ENCODE results near the gene KRTAP10-4. TPM values are rescaled to one million over a fixed set of nuclear protein-coding genes. Genes with fewer than 3 reads are reported as not detected.

Gene KRTAP10-4
- total RNA-seq, 2 experiments from 2014 or later = not detected

GRCh38 chr21:44550807-44551206 is 22.7 kb upstream of the KRTAP10-4 start:
- Histone ChIP-seq H3K4me2 (ENCODE audit: low read length) (no peak overlapping the region), H3K9me3 (ENCODE audit: low read length) (peaks cover 11% of the 10 kb centered on the region), H3K9me2 (ENCODE audit: insufficient read depth, low read length) (no peaks in the 10 kb centered on the region), H3K4me1 (ENCODE audit: insufficient read depth, low read length, poor library complexity, severe bottlenecking) (peaks cover 7% of the 10 kb centered on the region), H3K4me3 (ENCODE audit: low read depth, low read length, poor library complexity, severe bottlenecking) (no peak overlapping the region), H3K79me2 (ENCODE audit: insufficient read depth, low read depth, low read length) (no peaks in the 10 kb centered on the region), H3K27ac (ENCODE audit: low read depth, low read length, poor library complexity, severe bottlenecking) (no peak overlapping the region), H2AFZ (ENCODE audit: low read length) (no peak overlapping the region), H3K36me3 (ENCODE audit: insufficient read depth, low read length) (no peaks in the 10 kb centered on the region), H4K20me1 (ENCODE audit: insufficient read depth, low read length) (no peaks in the 10 kb centered on the region)
- no TSS peak for BruUV-seq (replicated peaks)
- ChIA-PET CTCF (ENCODE audit: unreplicated experiment) (no interaction called here), POLR2A (no interaction called here)
- TF ChIP-seq EZH2phosphoT487 (IDR thresholded peaks at IDR 0.05; ENCODE audit: borderline replicate concordance, low read depth, low read length) = no peak
- no peak for TF ChIP-seq CTCF (conservative IDR thresholded peaks at IDR 0.05; ENCODE audit: low read length)
- intact Hi-C loops (cut with micrococcal nuclease; ENCODE audit: unreplicated experiment) = no loop called here
- no peak for DNase-seq (ENCODE audit: low spot score)

GRCh38 chr21:44551340-44551961 is 22.1 kb upstream of the KRTAP10-4 start, which contains the start of gene KRTAP10-2:
KRTAP10-2 (minus strand) TSS chr21:44551505; CDS start chr21:44551458, 47 bp downstream.
- intact Hi-C loops (cut with micrococcal nuclease; ENCODE audit: unreplicated experiment) = no loop called here
- BruUV-seq (replicated peaks) = no TSS peak

More at GRCh38 chr21:44551340-44551961, 22.1 kb upstream of the KRTAP10-4 start, which contains the start of gene KRTAP10-2:
- H3K36me3 ChIP-seq (ENCODE audit: insufficient read depth, low read length) = no peaks in the 10 kb centered on the region
- H2AFZ ChIP-seq (ENCODE audit: low read length) = no peak within 1 kb of the TSS
- no peaks in the 10 kb centered on the region for H4K20me1 ChIP-seq (ENCODE audit: insufficient read depth, low read length)
- peaks cover 7% of the 10 kb centered on the region for H3K4me1 ChIP-seq (ENCODE audit: insufficient read depth, low read length, poor library complexity, severe bottlenecking)
- no peak within 1 kb of the TSS for H3K4me3 ChIP-seq (ENCODE audit: low read depth, low read length, poor library complexity, severe bottlenecking)
- ChIA-PET CTCF (ENCODE audit: unreplicated experiment) (no interaction called here), POLR2A (no interaction called here)
- peaks cover 10% of the 10 kb centered on the region for H3K9me3 ChIP-seq (ENCODE audit: low read length)
- no peaks in the 10 kb centered on the region for H3K79me2 ChIP-seq (ENCODE audit: insufficient read depth, low read depth, low read length)
- no peaks in the 10 kb centered on the region for H3K9me2 ChIP-seq (ENCODE audit: insufficient read depth, low read length)
- TF ChIP-seq CTCF (conservative IDR thresholded peaks at IDR 0.05; ENCODE audit: low read length) (no peak), EZH2phosphoT487 (IDR thresholded peaks at IDR 0.05; ENCODE audit: borderline replicate concordance, low read depth, low read length) (no peak)
- no peak within 1 kb of the TSS for H3K4me2 ChIP-seq (ENCODE audit: low read length)
- no peak within 1 kb of the TSS for H3K27ac ChIP-seq (ENCODE audit: low read depth, low read length, poor library complexity, severe bottlenecking)
- no peak for DNase-seq (ENCODE audit: low spot score)

Measured in OCI-LY7 (cell line).